ENCODE measurements around the gene SRRM3.

Gene SRRM3

GRCh38 chr7:76191783-76192240 is 9.9 kb upstream of the SRRM3 start:
- TF ChIP-seq CTCF (IDR thresholded peaks at IDR 0.05; ENCODE audit: poor library complexity, severe bottlenecking) = no peak
- H3K9me3 ChIP-seq (ENCODE audit: severe bottlenecking) = no peaks in the 10 kb centered on the region
- ATAC-seq (ENCODE audit: low read depth) = peak; percentile 44; the same call in 1 of the 3 replicates
- no peaks in the 10 kb centered on the region for H3K4me1 ChIP-seq (ENCODE audit: insufficient read depth, poor library complexity, severe bottlenecking)
- H3K36me3 ChIP-seq (ENCODE audit: low read depth) = no peaks in the 10 kb centered on the region
- no peak overlapping the region for H3K4me3 ChIP-seq (ENCODE audit: severe bottlenecking)
- H3K27ac ChIP-seq (ENCODE audit: poor library complexity, severe bottlenecking) = no peak overlapping the region
- DNase-seq (ENCODE audit: low spot score) = no peak
- no peaks in the 10 kb centered on the region for H3K27me3 ChIP-seq (ENCODE audit: insufficient read depth, poor library complexity, severe bottlenecking)

GRCh38 chr7:76193466-76193865 is 8.2 kb upstream of the SRRM3 start:
- no peak for ATAC-seq (ENCODE audit: low read depth)
- no peaks in the 10 kb centered on the region for H3K36me3 ChIP-seq (ENCODE audit: low read depth)

GRCh38 chr7:76193883-76194282 is 7.8 kb upstream of the SRRM3 start:
- H3K4me3 ChIP-seq (ENCODE audit: severe bottlenecking) = no peak overlapping the region
- no peak for DNase-seq (ENCODE audit: low spot score)
- ATAC-seq (ENCODE audit: low read depth) = no peak
- H3K4me1 ChIP-seq (ENCODE audit: insufficient read depth, poor library complexity, severe bottlenecking) = no peaks in the 10 kb centered on the region
- H3K9me3 ChIP-seq (ENCODE audit: severe bottlenecking) = no peaks in the 10 kb centered on the region
- H3K27me3 ChIP-seq (ENCODE audit: insufficient read depth, poor library complexity, severe bottlenecking) = no peaks in the 10 kb centered on the region
- H3K27ac ChIP-seq (ENCODE audit: poor library complexity, severe bottlenecking) = no peak overlapping the region
- no peaks in the 10 kb centered on the region for H3K36me3 ChIP-seq (ENCODE audit: low read depth)
- no peak for TF ChIP-seq CTCF (IDR thresholded peaks at IDR 0.05; ENCODE audit: poor library complexity, severe bottlenecking)

More at GRCh38 chr7:76193466-76193865, 8.2 kb upstream of the SRRM3 start:
- Histone ChIP-seq H3K4me3 (ENCODE audit: severe bottlenecking) (no peak overlapping the region), H3K9me3 (ENCODE audit: severe bottlenecking) (no peaks in the 10 kb centered on the region), H3K27me3 (ENCODE audit: insufficient read depth, poor library complexity, severe bottlenecking) (no peaks in the 10 kb centered on the region), H3K27ac (ENCODE audit: poor library complexity, severe bottlenecking) (no peak overlapping the region), H3K4me1 (ENCODE audit: insufficient read depth, poor library complexity, severe bottlenecking) (no peaks in the 10 kb centered on the region)
- TF ChIP-seq CTCF (IDR thresholded peaks at IDR 0.05; ENCODE audit: poor library complexity, severe bottlenecking) = no peak
- DNase-seq (ENCODE audit: low spot score) = no peak

GRCh38 chr7:76196786-76197185 is 4.9 kb upstream of the SRRM3 start:
- Histone ChIP-seq H3K4me1 (ENCODE audit: insufficient read depth, poor library complexity, severe bottlenecking) (no peaks in the 10 kb centered on the region), H3K27me3 (ENCODE audit: insufficient read depth, poor library complexity, severe bottlenecking) (no peaks in the 10 kb centered on the region), H3K36me3 (ENCODE audit: low read depth) (no peaks in the 10 kb centered on the region), H3K9me3 (ENCODE audit: severe bottlenecking) (no peaks in the 10 kb centered on the region), H3K27ac (ENCODE audit: poor library complexity, severe bottlenecking) (no peak overlapping the region), H3K4me3 (ENCODE audit: severe bottlenecking) (no peak overlapping the region)
- TF ChIP-seq CTCF (IDR thresholded peaks at IDR 0.05; ENCODE audit: poor library complexity, severe bottlenecking) = no peak
- ATAC-seq (ENCODE audit: low read depth) (no peak), DNase-seq (ENCODE audit: low spot score) (no peak)

GRCh38 chr7:76198202-76198601 is 3.5 kb upstream of the SRRM3 start:
- ATAC-seq (ENCODE audit: low read depth) (no peak), DNase-seq (ENCODE audit: low spot score) (no peak)
- Histone ChIP-seq H3K4me3 (ENCODE audit: severe bottlenecking) (no peak overlapping the region), H3K9me3 (ENCODE audit: severe bottlenecking) (no peaks in the 10 kb centered on the region), H3K4me1 (ENCODE audit: insufficient read depth, poor library complexity, severe bottlenecking) (no peaks in the 10 kb centered on the region), H3K27me3 (ENCODE audit: insufficient read depth, poor library complexity, severe bottlenecking) (no peaks in the 10 kb centered on the region), H3K27ac (ENCODE audit: poor library complexity, severe bottlenecking) (no peak overlapping the region), H3K36me3 (ENCODE audit: low read depth) (no peaks in the 10 kb centered on the region)
- TF ChIP-seq CTCF (IDR thresholded peaks at IDR 0.05; ENCODE audit: poor library complexity, severe bottlenecking) = no peak

Data from RWPE2 (cell line).